HEK293T (cell line): Measurements from ENCODE around the gene PTPRM.

Source experiments
- PKNOX1 ChIP-seq: fragments of 450-650 bp; IDR thresholded peaks from 2 replicates; pipeline ENCODE4 v1.6.1; 2016
- SUZ12 ChIP-seq: fragments of 450-650 bp; IDR thresholded peaks from 2 replicates; pipeline ENCODE4 v1.6.1; 2016; ENCODE audit warnings: mild to moderate bottlenecking

GRCh38 chr18:8097399-8097798, 530.3 kb downstream of the PTPRM start:
- TF ChIP-seq PKNOX1 (no peak), SUZ12 (no peak)
